GM18870 (cell line): ENCODE measurements around the gene TMEM33.

Experiments
- ATAC-seq: cut with Tn5 transposase; IDR thresholded peaks from one replicate; pipeline ENCODE4 v1.9.1; 2021; ENCODE audit warnings: moderate library complexity; ENCODE audit not compliant: unreplicated experiment

The TMEM33 gene

GRCh38 chr4:41994461-41994985 lies 59.3 kb downstream of the TMEM33 start:
- no peak for ATAC-seq

GRCh38 chr4:41998019-41998418 lies 62.8 kb downstream of the TMEM33 start:
- no peak for ATAC-seq

GRCh38 chr4:41999321-41999720 lies 64.1 kb downstream of the TMEM33 start:
- no peak for ATAC-seq

DNA sequence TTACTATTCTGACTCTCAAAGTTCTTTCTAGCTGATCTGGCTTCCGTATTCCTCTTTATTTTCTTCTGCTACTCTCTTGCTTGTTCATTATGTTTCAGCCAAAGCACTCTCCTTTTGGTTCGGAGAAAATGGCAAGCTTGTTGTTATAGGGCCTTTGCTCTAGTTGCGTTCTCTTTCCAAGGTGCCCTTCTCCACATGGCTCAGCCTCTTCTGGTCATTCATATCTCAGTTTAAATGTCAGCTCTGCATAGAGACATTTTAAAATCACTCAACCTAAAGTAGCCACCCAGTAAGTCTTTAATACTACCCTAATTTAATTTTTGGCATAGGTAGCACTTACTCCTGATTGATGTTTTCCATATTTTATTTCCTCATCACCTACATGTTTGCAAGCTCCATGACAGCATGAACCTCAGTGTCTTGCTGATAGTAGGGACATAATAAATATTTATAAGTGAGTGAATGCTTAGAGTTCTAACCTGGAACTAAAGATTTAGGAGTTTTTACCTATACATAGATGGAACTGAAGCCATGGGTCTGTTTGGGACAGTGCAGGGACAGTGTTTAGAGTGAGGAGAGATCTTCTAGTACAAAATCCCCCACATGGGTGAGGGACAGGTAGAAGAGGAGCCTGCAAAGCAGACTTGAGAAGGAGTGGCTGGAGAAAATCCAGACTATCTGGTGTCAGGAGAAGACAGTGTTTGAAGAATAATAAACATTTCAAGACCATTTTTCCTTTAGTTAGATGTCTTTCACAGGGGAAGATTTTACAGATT lies 73.0 kb downstream of the TMEM33 start:
- ATAC-seq = no peak
